NOMO-1 (cell line): ENCODE data around the gene IRF2BP1.
"Not testable (repeated sequence)": the region's sequence is repeated elsewhere in the genome, so short reads cannot be mapped to it uniquely, and the experiment has no call there.

Experiments
- DNase-seq, 2 experiments: peaks; one replicate each; lab custom pipeline; 2025; ENCODE audit not compliant: unreplicated experiment in 2 of 2; lab: John Stamatoyannopoulos, UW

The IRF2BP1 gene

GRCh38 chr19:45902651-45903625, 17.0 kb upstream of the IRF2BP1 start:
- DNase-seq: peak; percentile 96 to 98

GRCh38 chr19:45901912-45902650, 16.1 kb upstream of the IRF2BP1 start, which contains the start of gene MYPOP:
Gene MYPOP, minus strand, starts transcription at chr19:45902613. Its CDS starts 840 bp downstream, at chr19:45901773.
- no peak for DNase-seq

GRCh38 chr19:45901432-45901911, 15.5 kb upstream of the IRF2BP1 start:
- peak; percentile 49 to 62 for DNase-seq

GRCh38 chr19:45900738-45901431, 14.9 kb upstream of the IRF2BP1 start:
- no peak for DNase-seq

GRCh38 chr19:45899919-45900589, 14.1 kb upstream of the IRF2BP1 start:
- DNase-seq: no peak

- DNase-seq: no peak
These were observed 13.3 kb upstream of the IRF2BP1 start for GRCh38 chr19:45899253-45899652.

GRCh38 chr19:45897261-45897812, 11.4 kb upstream of the IRF2BP1 start:
- no peak for DNase-seq

- not testable (repeated sequence) for DNase-seq
These were observed 10.2 kb upstream of the IRF2BP1 start for GRCh38 chr19:45895983-45896599.

- no peak for DNase-seq
These were observed 9.6 kb upstream of the IRF2BP1 start for GRCh38 chr19:45895519-45895972.

- DNase-seq: no peak
These were observed 4.9 kb upstream of the IRF2BP1 start for GRCh38 chr19:45890877-45891276.

GRCh38 chr19:45889210-45889885, 3.4 kb upstream of the IRF2BP1 start:
- DNase-seq: no peak

- DNase-seq: no peak
These were observed 1.3 kb upstream of the IRF2BP1 start for GRCh38 chr19:45887200-45887710.

- DNase-seq: peak; percentile 89 to 93
These were observed 672 bp upstream of the IRF2BP1 start for GRCh38 chr19:45886427-45887199.

GRCh38 chr19:45884682-45885555, 1.0 kb downstream of the IRF2BP1 start:
- no peak for DNase-seq

- no peak for DNase-seq
These were observed 1.9 kb downstream of the IRF2BP1 start for GRCh38 chr19:45883881-45884681.

GRCh38 chr19:45883586-45883880, 2.4 kb downstream of the IRF2BP1 start:
- DNase-seq: no peak
